Panc1 (cell line): Measurements from ENCODE around the gene CSTPP1. TPM values are rescaled to one million over a fixed set of nuclear protein-coding genes. Genes with fewer than 3 reads are reported as not detected.

ENCODE experiments used
- ATAC-seq: fragments of 200-7000 bp; cut with Tn5 transposase; 2 replicates; pipeline ENCODE4 v1.9.1; 2020; ENCODE audit warnings: mild to moderate bottlenecking, moderate library complexity
- BruUV-seq: library from RNA; stranded (reverse); fragments of 400-500 nt; replicated peaks from 2 replicates; lab custom pipeline; 2021; lab: Mats Ljungman, UMichigan
- CTCF ChIA-PET: fragments of 300-600 bp; sonication (Branson Sonifier 250); formaldehyde crosslinking; loops from one replicate; lab custom pipeline; 2022; ENCODE audit warnings: antibody characterized with exemption; lab: Charles Lee
- POLR2A ChIA-PET: fragments of 300-600 bp; sonication (Branson Sonifier 250); formaldehyde crosslinking; loops from one replicate; lab custom pipeline; 2022; ENCODE audit warnings: antibody characterized with exemption; lab: Charles Lee
- DNase-seq: peaks from one replicate; pipeline ENCODE4 v3.0.0-alpha.2; 2010; ENCODE audit warnings: low read depth, low spot score
- H3K27ac ChIP-seq: 2 replicates; pipeline ENCODE4 v1.5.1; 2011; ENCODE audit warnings: mild to moderate bottlenecking, low read length, inconsistent platforms
- H3K27me3 ChIP-seq: fragments of 200-500 bp; sonication (Bioruptor generic); 2 replicates; pipeline ENCODE4 v1.6.0; 2014; ENCODE audit warnings: low read length, inconsistent platforms; ENCODE audit not compliant: control insufficient read depth, insufficient read depth
- H3K36me3 ChIP-seq: fragments of 200-500 bp; sonication (Bioruptor generic); 2 replicates; pipeline ENCODE4 v1.5.1; 2014; ENCODE audit warnings: inconsistent platforms, mild to moderate bottlenecking, low read length, moderate library complexity; ENCODE audit not compliant: control insufficient read depth, insufficient read depth
- H3K4me1 ChIP-seq: 2 replicates; pipeline ENCODE4 v1.5.1; 2011; ENCODE audit warnings: inconsistent platforms, mild to moderate bottlenecking, low read length, moderate library complexity; ENCODE audit not compliant: control insufficient read depth, insufficient read depth
- H3K4me3 ChIP-seq, 2 experiments: 2 replicates each; pipeline ENCODE4 v1.5.1; 2011 to 2012; ENCODE audit warnings: low read depth in 2 of 2, low read length in 2 of 2, mild to moderate bottlenecking in 2 of 2, inconsistent platforms in 1 of 2, moderate library complexity in 1 of 2
- H3K9me3 ChIP-seq: fragments of 200-500 bp; sonication (Bioruptor generic); 2 replicates; pipeline ENCODE4 v1.5.1; 2014; ENCODE audit warnings: low read depth, mild to moderate bottlenecking, inconsistent platforms, low read length, moderate library complexity; ENCODE audit not compliant: control insufficient read depth, insufficient read depth
- POLR2AphosphoS5 ChIP-seq: IDR thresholded peaks from 2 replicates; pipeline ENCODE4 v1.6.1; 2012; ENCODE audit warnings: mild to moderate bottlenecking, low read depth, low read length, moderate library complexity
- REST ChIP-seq, 2 experiments: IDR thresholded peaks; 2 replicates each; pipeline ENCODE4 v1.6.1; 2011 to 2012; ENCODE audit warnings: low read depth in 2 of 2, control low read depth in 1 of 2, low read length in 1 of 2, mild to moderate bottlenecking in 1 of 2, moderate library complexity in 1 of 2; ENCODE audit not compliant: insufficient read depth in 1 of 2
- SIN3A ChIP-seq: IDR thresholded peaks from 2 replicates; pipeline ENCODE4 v1.6.1; 2012; ENCODE audit warnings: low read depth, mild to moderate bottlenecking, low read length, moderate library complexity, borderline replicate concordance; ENCODE audit not compliant: insufficient read depth
- TCF7L2 ChIP-seq: IDR thresholded peaks from 2 replicates; pipeline ENCODE4 v1.6.1; 2011; ENCODE audit warnings: mild to moderate bottlenecking, low read depth, low read length, inconsistent platforms
- in situ Hi-C: cut with HindIII; loops from 2 replicates; pipeline ENCODE4 v1.10.0; 2016; ENCODE audit warnings: low sequenced_read_pairs, low pct_unique_long_range_greater_than_20kb
- intact Hi-C: fragments of 100-400 bp; cut with micrococcal nuclease; formaldehyde crosslinking; loops from one replicate; pipeline ENCODE4 v1.10.0; 2022; ENCODE audit not compliant: unreplicated experiment
- total RNA-seq: library from RNA; stranded (reverse); gene quantifications from one replicate; pipeline ENCODE4 v1.2.1, GENCODE V29; 2021; ENCODE audit not compliant: unreplicated experiment
- TF ChIP-seq, protein P1 (sequence below): fragments of 450-650 bp; IDR thresholded peaks from 2 replicates; pipeline ENCODE4 v1.5.1; 2017; ENCODE audit warnings: mild to moderate bottlenecking

CSTPP1 gene
- total RNA-seq, 1 experiment from 2014 or later = 29.0 TPM

DNA sequence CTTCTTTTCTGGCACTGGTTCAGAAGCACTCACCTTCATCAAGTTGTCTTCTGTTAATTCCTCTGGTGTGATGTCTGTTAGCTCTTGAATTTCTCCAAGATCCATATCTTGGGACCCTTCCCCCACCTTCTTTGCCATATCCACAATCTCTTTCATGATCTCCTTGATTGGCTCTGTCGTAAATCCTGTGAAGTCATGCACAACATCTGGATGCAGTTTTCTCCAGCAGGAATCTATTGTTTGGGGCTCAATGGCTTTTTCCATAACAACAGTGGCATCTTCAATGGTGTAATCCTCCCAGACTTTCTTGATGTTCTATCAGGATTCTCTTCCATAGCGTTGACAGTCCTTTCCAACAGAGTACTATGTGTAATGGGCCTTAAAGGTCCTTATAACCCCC is 96.9 kb downstream of the CSTPP1 start:
- Histone ChIP-seq H3K27me3 (no peaks in the 10 kb centered on the region), H3K36me3 (no peaks in the 10 kb centered on the region), H3K4me3 (no peak overlapping the region), H3K9me3 (no peaks in the 10 kb centered on the region), H3K4me1 (no peaks in the 10 kb centered on the region), H3K27ac (no peak overlapping the region)
- DNase-seq (no peak), ATAC-seq (no peak)
- in situ Hi-C loops (no loop called here), intact Hi-C loops (no loop called here)
- ChIA-PET CTCF (interaction anchor here (0.8 kb wide), 1 partner anchor 130 kb away, joined by 4 read pairs; no protein-coding TSS in a partner anchor), POLR2A (no interaction called here)
- TF ChIP-seq, protein P1, sequence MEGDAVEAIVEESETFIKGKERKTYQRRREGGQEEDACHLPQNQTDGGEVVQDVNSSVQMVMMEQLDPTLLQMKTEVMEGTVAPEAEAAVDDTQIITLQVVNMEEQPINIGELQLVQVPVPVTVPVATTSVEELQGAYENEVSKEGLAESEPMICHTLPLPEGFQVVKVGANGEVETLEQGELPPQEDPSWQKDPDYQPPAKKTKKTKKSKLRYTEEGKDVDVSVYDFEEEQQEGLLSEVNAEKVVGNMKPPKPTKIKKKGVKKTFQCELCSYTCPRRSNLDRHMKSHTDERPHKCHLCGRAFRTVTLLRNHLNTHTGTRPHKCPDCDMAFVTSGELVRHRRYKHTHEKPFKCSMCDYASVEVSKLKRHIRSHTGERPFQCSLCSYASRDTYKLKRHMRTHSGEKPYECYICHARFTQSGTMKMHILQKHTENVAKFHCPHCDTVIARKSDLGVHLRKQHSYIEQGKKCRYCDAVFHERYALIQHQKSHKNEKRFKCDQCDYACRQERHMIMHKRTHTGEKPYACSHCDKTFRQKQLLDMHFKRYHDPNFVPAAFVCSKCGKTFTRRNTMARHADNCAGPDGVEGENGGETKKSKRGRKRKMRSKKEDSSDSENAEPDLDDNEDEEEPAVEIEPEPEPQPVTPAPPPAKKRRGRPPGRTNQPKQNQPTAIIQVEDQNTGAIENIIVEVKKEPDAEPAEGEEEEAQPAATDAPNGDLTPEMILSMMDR = no peak
- no peak for TF ChIP-seq SIN3A
- TF ChIP-seq REST (IDR thresholded peaks at IDR 0.05; ENCODE audit: insufficient read depth in 1 of 2, low read depth in 2 of 2, low read length in 1 of 2) = no peak
- no peak for TF ChIP-seq TCF7L2
- no peak for TF ChIP-seq POLR2AphosphoS5
- no TSS peak for BruUV-seq

GRCh38 chr11:47034091-47034490 is 97.5 kb downstream of the CSTPP1 start:
- no peaks in the 10 kb centered on the region for H3K4me1 ChIP-seq
- ChIA-PET POLR2A (interaction anchor here (0.6 kb wide), 2 partner anchors 54 to 130 kb away, joined by 3 to 5 read pairs; no protein-coding TSS in a partner anchor), CTCF (no interaction called here)
- DNase-seq = no peak
- no peaks in the 10 kb centered on the region for H3K9me3 ChIP-seq
- no peaks in the 10 kb centered on the region for H3K27me3 ChIP-seq
- no peak for ATAC-seq
- H3K4me3 ChIP-seq = no peak overlapping the region
- intact Hi-C loops (no loop called here), in situ Hi-C loops (no loop called here)
- H3K27ac ChIP-seq = no peak overlapping the region
- TF ChIP-seq REST (IDR thresholded peaks at IDR 0.05; ENCODE audit: insufficient read depth in 1 of 2, low read depth in 2 of 2, low read length in 1 of 2) = no peak
- TF ChIP-seq, protein P1 = no peak
- TF ChIP-seq SIN3A = no peak
- no peak for TF ChIP-seq TCF7L2
- no peak for TF ChIP-seq POLR2AphosphoS5
- BruUV-seq = no TSS peak
- H3K36me3 ChIP-seq = no peaks in the 10 kb centered on the region
